ENCODE results near the gene METRNL.

METRNL gene

GRCh38 chr17:83057793-83058265, 21.6 kb upstream of the METRNL start:
- Histone ChIP-seq H3K9me2 (replicated peaks; ENCODE audit: insufficient read depth, low read length) (no peaks in the 10 kb centered on the region), H3K36me3 (ENCODE audit: low read length) (no peaks in the 10 kb centered on the region), H3K4me3 (ENCODE audit: insufficient read depth, low read length, poor library complexity, severe bottlenecking) (no peak overlapping the region), H3K27ac (ENCODE audit: low read depth, low read length) (no peak overlapping the region), H3K9ac (ENCODE audit: low read length) (no peak overlapping the region), H2AFZ (ENCODE audit: low read depth, low read length, severe bottlenecking) (no peak overlapping the region), H3K79me2 (ENCODE audit: insufficient read depth, low read length) (no peaks in the 10 kb centered on the region), H3K9me3 (ENCODE audit: insufficient read depth, low read length) (no peaks in the 10 kb centered on the region), H3K27me3 (ENCODE audit: low read length) (no peaks in the 10 kb centered on the region), H4K20me1 (ENCODE audit: low read depth, low read length) (no peaks in the 10 kb centered on the region), H3F3A (ENCODE audit: insufficient read depth) (no peaks in the 10 kb centered on the region), H3K4me2 (ENCODE audit: low read depth, low read length, poor library complexity, severe bottlenecking) (no peak overlapping the region)
- no peak for TF ChIP-seq EZH2phosphoT487 (conservative IDR thresholded peaks at IDR 0.05; ENCODE audit: low read length)
- no peak for TF ChIP-seq CTCF (IDR thresholded peaks at IDR 0.05; ENCODE audit: insufficient read depth, low read length, poor library complexity, severe bottlenecking)

GRCh38 chr17:83058266-83058798, 21.1 kb upstream of the METRNL start:
- H3K4me2 ChIP-seq (ENCODE audit: low read depth, low read length, poor library complexity, severe bottlenecking): no peak overlapping the region
- no peaks in the 10 kb centered on the region for H4K20me1 ChIP-seq (ENCODE audit: low read depth, low read length)
- no peaks in the 10 kb centered on the region for H3K9me3 ChIP-seq (ENCODE audit: insufficient read depth, low read length)
- H3K79me2 ChIP-seq (ENCODE audit: insufficient read depth, low read length): no peaks in the 10 kb centered on the region
- H3F3A ChIP-seq (ENCODE audit: insufficient read depth): no peaks in the 10 kb centered on the region
- TF ChIP-seq CTCF (IDR thresholded peaks at IDR 0.05; ENCODE audit: insufficient read depth, low read length, poor library complexity, severe bottlenecking): no peak
- no peak for TF ChIP-seq EZH2phosphoT487 (conservative IDR thresholded peaks at IDR 0.05; ENCODE audit: low read length)
- no peak overlapping the region for H3K9ac ChIP-seq (ENCODE audit: low read length)
- no peak overlapping the region for H3K27ac ChIP-seq (ENCODE audit: low read depth, low read length)
- H2AFZ ChIP-seq (ENCODE audit: low read depth, low read length, severe bottlenecking): no peak overlapping the region
- H3K36me3 ChIP-seq (ENCODE audit: low read length): no peaks in the 10 kb centered on the region
- H3K27me3 ChIP-seq (ENCODE audit: low read length): no peaks in the 10 kb centered on the region
- H3K4me3 ChIP-seq (ENCODE audit: insufficient read depth, low read length, poor library complexity, severe bottlenecking): no peak overlapping the region
- H3K9me2 ChIP-seq (replicated peaks; ENCODE audit: insufficient read depth, low read length): no peaks in the 10 kb centered on the region

- no peaks in the 10 kb centered on the region for H3K9me3 ChIP-seq (ENCODE audit: insufficient read depth, low read length)
- H3K4me2 ChIP-seq (ENCODE audit: low read depth, low read length, poor library complexity, severe bottlenecking): no peak overlapping the region
- TF ChIP-seq CTCF (IDR thresholded peaks at IDR 0.05; ENCODE audit: insufficient read depth, low read length, poor library complexity, severe bottlenecking): no peak
- no peak for TF ChIP-seq EZH2phosphoT487 (conservative IDR thresholded peaks at IDR 0.05; ENCODE audit: low read length)
- no peaks in the 10 kb centered on the region for H3K79me2 ChIP-seq (ENCODE audit: insufficient read depth, low read length)
- H3K4me3 ChIP-seq (ENCODE audit: insufficient read depth, low read length, poor library complexity, severe bottlenecking): no peak overlapping the region
- no peaks in the 10 kb centered on the region for H4K20me1 ChIP-seq (ENCODE audit: low read depth, low read length)
- H2AFZ ChIP-seq (ENCODE audit: low read depth, low read length, severe bottlenecking): no peak overlapping the region
- H3K9me2 ChIP-seq (replicated peaks; ENCODE audit: insufficient read depth, low read length): no peaks in the 10 kb centered on the region
- H3K9ac ChIP-seq (ENCODE audit: low read length): no peak overlapping the region
- no peaks in the 10 kb centered on the region for H3K27me3 ChIP-seq (ENCODE audit: low read length)
- H3K36me3 ChIP-seq (ENCODE audit: low read length): no peaks in the 10 kb centered on the region
- no peaks in the 10 kb centered on the region for H3F3A ChIP-seq (ENCODE audit: insufficient read depth)
- no peak overlapping the region for H3K27ac ChIP-seq (ENCODE audit: low read depth, low read length)
These were observed 17.8 kb upstream of the METRNL start for GRCh38 chr17:83061586-83061985.

All from SU-DHL-6 (cell line).